ENCODE results near the gene KLHL14. TPM values are rescaled to one million over a fixed set of nuclear protein-coding genes. Genes with fewer than 3 reads are reported as not detected.
A peak's percentile ranks its signal among the peaks of the same experiment; 100 is the strongest.
"Not testable (repeated sequence)": the region's sequence is repeated elsewhere in the genome, so short reads cannot be mapped to it uniquely, and the experiment has no call there.

KLHL14 gene
- total RNA-seq: under 1 TPM in 1 of 2 donors, not detected in 1; 0.28 TPM
- long read RNA-seq: 0 reads

DNA sequence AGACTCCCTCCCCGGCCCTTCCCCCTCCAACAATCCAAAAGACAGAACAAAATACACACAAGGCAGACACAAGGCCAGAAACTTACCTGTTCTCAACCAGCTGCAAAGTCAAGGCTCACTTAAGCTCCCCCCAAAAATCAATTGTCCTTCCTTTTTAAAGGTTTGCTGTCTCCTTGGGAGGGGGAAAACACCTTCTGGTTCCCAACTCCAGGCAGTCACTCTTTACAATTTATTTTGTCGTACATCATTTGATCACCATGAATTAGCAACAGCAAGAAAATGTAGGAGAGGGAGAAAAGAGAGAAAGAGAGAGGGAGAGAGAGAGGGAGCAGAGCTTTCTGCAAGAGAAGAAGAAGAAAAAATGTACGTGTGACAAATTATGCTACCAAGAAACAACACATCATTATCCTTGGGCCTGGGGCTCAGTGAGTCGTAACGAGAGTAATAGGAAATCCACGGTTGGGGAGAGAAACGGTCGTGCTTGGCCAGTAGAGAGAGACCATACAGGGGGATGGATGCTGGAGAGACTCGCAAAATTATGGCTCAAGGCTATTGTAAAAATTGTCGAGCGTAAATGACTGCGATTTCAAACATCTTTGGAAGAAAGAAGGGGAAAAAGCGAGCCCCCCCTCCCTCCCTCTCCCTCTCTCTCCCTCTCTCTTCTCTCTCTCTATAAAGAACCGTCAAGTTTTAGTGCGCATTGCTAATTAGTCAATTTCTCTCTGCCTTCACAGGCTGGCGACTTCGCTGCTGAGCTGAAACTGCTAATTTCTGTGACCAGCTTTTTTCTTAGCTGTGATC, at the start of gene KLHL14:
TSS of gene KLHL14 (minus strand) at position 443 of the 801 bp plus-strand sequence. CDS start 2,432 bp downstream, outside the sequence.
- ATAC-seq: no peak
- no peak for DNase-seq
- intact Hi-C loops (cut with DNase I, micrococcal nuclease): no loop called here

- intact Hi-C loops (cut with DNase I, micrococcal nuclease): no loop called here
- no peak for ATAC-seq
Measured at GRCh38 chr18:32822197-32822596, 49.4 kb upstream of the KLHL14 start.

DNA sequence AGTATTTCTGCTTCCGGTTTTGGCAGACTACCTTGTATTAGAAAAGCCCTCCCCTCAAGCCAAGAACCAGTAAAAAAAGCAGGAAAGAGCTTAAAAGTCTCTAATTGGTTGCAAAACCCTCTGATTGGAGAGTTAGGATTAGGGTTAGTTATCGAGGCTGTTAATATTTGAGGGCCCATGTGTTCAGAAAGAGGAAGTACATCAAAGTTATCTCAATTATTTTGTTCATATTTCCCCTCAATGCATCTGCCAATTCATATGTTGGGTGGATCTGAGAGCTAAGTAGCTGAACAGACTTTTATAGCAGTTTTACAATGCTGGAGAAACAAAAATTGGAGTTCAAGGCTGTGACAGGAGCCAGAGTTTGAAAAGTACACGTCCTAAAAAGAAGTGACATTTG, 43.1 kb upstream of the KLHL14 start:
- no peak for ATAC-seq
- DNase-seq: no peak
- intact Hi-C loops (cut with DNase I, micrococcal nuclease): no loop called here

More at GRCh38 chr18:32822197-32822596, 49.4 kb upstream of the KLHL14 start:
- no peak for DNase-seq

DNA sequence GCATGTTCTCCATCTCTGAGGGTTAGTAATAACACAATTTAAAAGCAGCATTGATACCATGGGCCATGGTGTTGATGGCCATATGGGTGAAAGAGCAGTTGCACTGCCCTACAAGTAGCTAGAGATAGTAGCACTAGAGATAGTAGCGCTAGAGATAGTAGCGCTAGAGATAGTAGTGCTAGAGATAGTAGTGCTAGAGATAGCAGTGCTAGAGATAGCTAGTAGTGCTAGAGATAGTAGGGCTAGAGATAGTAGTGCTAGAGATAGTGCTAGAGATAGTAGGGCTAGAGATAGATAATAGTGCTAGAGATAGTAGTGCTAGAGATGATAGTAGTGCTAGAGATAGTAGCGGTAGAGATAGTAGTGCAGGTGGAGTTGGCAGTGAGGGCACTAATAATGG, 39.5 kb upstream of the KLHL14 start:
- intact Hi-C loops (cut with DNase I, micrococcal nuclease): no loop called here
- DNase-seq: no peak
- ATAC-seq: no peak

DNA sequence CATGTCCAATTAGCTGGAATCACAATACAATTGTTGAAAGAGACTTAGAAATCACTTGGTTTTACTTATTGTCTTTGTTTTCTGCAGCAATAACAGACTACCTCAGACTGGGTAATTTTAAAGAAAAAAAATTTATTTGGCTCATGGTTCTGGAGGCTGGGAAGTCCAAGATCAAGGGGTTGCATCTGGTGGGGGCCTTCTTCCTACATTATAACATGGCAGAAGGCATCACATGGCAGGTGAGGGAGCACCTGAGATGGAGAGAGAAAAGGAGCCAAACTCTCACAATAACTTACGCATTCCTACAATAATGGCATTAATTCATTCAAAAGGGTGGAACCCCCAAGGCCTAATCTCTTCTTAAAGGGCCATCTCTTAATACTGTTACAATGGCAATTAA, 37.5 kb upstream of the KLHL14 start:
- intact Hi-C loops (cut with DNase I, micrococcal nuclease): no loop called here
- ATAC-seq (no peak), DNase-seq (no peak)

- ATAC-seq (no peak), DNase-seq (no peak)
- intact Hi-C loops (cut with DNase I, micrococcal nuclease): no loop called here
Measured at GRCh38 chr18:32805354-32805753, 32.5 kb upstream of the KLHL14 start.

- ATAC-seq: no peak
- intact Hi-C loops (cut with DNase I, micrococcal nuclease): no loop called here
- DNase-seq: no peak
Measured at GRCh38 chr18:32804134-32804888, 31.5 kb upstream of the KLHL14 start.

GRCh38 chr18:32803568-32803967, 30.7 kb upstream of the KLHL14 start:
- ATAC-seq (no peak), DNase-seq (no peak)
- intact Hi-C loops (cut with DNase I, micrococcal nuclease): no loop called here

DNA sequence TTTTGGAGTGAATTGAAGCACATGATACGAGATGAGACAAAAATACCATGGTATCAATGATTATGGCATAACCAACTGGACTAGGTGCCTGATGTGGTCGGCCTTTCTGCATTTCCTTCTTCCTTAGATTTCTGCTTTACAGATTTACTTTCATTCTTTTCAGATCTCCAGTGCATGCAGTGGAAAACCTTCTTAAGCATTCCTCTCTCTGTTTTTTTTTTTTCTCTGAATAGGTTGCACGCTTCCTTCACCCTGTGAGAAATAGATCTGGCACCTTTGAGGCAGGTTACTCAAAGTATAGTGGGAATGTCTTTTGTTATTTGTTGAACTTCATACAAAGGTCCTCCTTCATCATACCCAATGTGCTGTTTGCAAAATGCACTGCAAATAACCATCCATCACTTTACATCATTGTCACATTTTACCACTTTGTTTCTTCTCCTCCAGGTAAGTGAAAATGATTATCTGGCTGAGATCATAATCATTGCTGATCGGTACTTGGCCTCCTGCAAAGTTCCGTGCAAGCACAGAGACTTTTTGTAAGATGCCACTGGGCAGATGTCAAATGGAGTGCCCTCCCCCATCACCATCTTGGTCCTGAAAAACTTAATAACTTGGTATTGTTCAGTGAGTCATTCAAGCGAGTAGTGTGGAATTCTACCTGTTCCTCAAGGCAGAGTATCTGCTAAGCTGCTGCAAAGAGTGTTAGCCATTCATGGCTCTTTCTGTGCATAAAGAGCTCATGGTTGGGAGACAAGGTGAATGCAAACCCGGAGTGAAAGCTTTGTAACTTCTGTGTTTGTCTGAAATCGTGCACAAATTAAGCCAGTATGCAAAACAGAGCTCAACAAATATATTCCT, 30.0 kb upstream of the KLHL14 start:
- ATAC-seq (no peak), DNase-seq (no peak)
- intact Hi-C loops (cut with DNase I, micrococcal nuclease): no loop called here

DNA sequence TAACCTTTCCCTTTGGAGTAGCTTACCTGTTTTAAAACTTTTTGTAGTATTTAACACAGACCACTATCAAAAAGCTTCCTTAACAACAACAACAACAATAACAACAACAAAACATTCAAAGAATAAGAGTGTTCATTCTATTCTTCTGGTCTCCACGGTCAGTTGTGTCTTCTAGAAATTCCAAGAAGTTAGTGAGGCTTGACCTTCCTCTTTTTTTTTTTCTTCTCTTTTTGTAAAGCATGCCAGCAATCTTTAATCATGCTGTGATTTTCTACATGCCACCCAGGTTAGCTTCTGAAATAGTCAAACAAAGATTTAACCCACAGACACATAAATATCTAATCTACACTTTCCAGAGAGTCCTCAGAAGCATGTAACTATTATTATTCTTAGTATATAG, 28.4 kb upstream of the KLHL14 start:
- DNase-seq (no peak), ATAC-seq (no peak)
- intact Hi-C loops (cut with DNase I, micrococcal nuclease): no loop called here

DNA sequence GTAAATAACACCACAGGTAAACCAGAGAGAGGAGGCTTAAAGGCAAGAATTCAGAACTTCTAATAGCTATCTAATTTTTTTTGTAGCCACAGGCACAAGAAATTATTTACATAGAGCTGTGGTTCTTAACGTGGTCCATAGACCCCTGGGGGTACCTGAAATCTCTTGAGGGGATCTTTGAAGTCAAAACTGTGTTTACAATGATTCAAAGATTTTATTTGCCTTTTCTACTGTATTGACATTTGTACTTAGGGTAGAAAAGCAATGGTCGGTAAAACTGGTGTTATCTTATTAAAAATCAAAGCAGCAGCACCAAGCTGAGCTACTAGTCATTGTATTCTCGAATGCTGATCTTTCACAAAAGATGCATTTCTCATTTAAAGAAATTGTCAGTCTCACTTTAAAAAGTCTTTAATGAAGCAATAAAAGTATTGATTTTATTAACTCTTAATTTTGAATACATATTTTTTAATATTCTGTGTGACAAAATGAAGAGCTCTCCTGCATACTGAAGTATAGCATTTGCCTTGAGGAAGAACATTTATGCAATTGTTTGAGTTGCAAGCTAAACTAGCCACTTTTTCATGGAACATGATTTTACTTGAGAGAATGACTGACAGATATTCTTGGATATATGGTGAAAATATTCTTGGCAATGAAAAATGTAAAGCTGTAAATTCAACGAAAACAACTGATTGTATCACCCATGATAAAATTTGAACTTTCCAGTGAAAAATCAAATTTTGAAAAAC, 25.6 kb upstream of the KLHL14 start:
- intact Hi-C loops (cut with DNase I, micrococcal nuclease): no loop called here
- DNase-seq (no peak), ATAC-seq (no peak)

DNA sequence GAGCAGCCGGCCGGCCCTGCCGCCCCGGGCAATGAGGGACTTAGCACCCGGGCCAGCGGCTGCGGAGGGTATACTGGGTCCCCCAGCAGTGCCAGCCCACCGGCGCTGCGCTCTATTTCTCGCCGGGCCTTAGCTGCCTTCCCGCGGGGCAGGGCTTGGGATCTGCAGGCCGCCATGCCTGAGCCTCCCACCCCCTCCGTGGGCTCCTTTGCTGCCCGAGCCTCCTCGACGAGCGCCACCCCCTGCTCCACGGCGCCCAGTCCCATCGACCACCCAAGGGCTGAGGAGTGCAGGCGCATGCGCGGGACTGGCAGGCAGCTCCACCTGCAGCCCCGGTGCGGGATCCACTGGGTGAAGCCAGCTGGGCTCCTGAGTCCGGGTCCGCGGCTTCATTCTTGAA, 21.8 kb upstream of the KLHL14 start:
- intact Hi-C loops (cut with DNase I, micrococcal nuclease); ATAC-seq; DNase-seq: not testable (repeated sequence)

- no peak for ATAC-seq
- intact Hi-C loops (cut with DNase I, micrococcal nuclease): no loop called here
- no peak for DNase-seq
Measured at GRCh38 chr18:32779010-32779409, 6.2 kb upstream of the KLHL14 start.

DNA sequence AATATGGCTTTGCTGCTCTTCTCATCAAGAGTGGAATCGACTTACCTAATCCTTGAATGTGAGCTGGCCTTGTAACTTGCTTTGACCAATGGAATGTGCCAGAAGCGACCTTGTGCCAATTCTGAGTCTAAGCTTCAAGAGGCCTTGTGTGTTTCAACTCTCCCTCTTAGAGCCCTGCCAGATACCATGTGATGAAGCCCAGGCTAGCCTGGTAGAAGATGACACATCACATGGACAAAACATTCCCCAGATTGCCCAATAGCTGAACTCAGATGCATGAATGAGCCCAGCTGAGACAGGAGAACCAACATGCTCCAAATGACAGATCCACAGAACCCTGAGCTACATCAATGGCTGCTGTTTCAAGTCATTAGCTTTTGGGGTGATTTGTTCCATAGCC, 4.2 kb upstream of the KLHL14 start:
- DNase-seq: no peak
- intact Hi-C loops (cut with DNase I, micrococcal nuclease): no loop called here
- no peak for ATAC-seq

- intact Hi-C loops (cut with DNase I, micrococcal nuclease): no loop called here
- ATAC-seq (no peak), DNase-seq (no peak)
Measured at GRCh38 chr18:32776561-32776960, 3.7 kb upstream of the KLHL14 start.

DNA sequence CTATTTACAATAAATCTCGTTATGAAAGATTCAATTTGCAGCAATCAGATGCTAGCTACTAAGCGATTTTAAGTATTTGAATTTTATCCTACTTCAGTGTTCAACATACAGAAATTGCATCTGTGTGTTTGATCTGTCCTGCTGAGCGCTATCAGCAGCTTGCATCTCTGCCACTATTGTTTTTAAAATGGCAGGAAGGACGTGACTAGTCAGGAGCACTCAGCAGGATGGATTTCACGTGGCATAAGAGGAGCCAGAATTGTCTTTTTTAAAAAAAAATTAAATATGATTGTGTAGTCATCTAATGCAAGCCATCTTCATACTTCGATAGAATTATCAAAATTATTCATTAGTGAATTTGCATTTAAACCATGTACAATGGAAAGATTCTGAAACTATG, 2.8 kb upstream of the KLHL14 start:
- intact Hi-C loops (cut with DNase I, micrococcal nuclease): no loop called here
- no peak for ATAC-seq
- no peak for DNase-seq

GRCh38 chr18:32773382-32773712, 524 bp upstream of the KLHL14 start:
- DNase-seq (no peak), ATAC-seq (no peak)
- intact Hi-C loops (cut with DNase I, micrococcal nuclease): no loop called here

GRCh38 chr18:32771871-32772580, 797 bp downstream of the KLHL14 start:
- intact Hi-C loops (cut with DNase I, micrococcal nuclease): no loop called here
- DNase-seq (peak in 1 of 2 donors; percentile 17), ATAC-seq (peak; percentile 19)
